ENCODE measurements around the gene PKP1. TPM values are rescaled to one million over a fixed set of nuclear protein-coding genes. Genes with fewer than 3 reads are reported as not detected.

Gene PKP1
- total RNA-seq, 1 donor from 2014 or later, result 2.2 TPM

DNA sequence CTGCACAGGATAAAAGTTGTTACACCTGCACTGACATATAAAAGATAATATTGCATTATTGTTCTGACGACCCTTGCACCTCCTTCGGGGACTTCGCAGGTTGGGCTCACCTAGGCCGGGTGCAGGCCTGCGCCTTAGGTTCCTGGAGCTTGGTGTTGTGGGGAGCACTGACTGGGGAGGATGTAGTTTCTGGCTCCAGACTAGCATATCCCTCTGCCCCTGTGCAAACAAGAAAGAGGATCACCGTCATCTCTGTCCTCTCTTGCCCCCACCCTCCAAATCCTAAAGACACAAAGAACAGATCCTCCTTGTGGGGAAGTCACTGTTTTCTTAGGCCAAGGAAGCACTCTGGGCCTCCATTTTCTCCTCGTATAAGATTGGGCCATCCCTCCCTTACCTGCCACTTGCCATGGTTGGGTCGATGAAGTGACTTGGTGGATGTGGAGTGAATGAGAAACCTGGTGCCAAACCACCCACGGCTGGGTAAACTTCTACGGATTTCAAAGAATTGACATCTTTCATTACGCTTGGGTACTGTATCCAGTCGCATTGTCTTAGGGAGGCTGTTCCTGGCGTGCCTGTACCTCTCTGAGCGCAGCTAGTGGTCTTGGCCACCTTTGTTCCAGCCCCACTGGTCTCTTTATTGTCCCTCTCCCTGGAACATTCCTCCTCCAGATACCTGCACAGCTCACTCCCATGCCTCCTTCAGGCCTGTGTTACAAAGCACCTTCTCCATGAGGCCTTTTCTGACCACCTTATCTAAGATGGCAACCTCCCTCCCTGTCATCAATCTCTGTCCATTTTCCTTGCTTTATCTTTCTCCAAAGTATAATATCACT is 34.4 kb upstream of the PKP1 start:
- ATAC-seq (no peak), DNase-seq (no peak)
- Histone ChIP-seq H3K27me3 (ENCODE audit: low read depth) (peaks cover 4% of the 10 kb centered on the region), H3K36me3 (no peaks in the 10 kb centered on the region), H3K4me3 (no peak overlapping the region), H3K9me3 (no peaks in the 10 kb centered on the region), H3K4me1 (no peaks in the 10 kb centered on the region), H3K27ac (no peak overlapping the region)
- intact Hi-C loops (cut with DNase I), result no loop called here
- TF ChIP-seq, protein P1, sequence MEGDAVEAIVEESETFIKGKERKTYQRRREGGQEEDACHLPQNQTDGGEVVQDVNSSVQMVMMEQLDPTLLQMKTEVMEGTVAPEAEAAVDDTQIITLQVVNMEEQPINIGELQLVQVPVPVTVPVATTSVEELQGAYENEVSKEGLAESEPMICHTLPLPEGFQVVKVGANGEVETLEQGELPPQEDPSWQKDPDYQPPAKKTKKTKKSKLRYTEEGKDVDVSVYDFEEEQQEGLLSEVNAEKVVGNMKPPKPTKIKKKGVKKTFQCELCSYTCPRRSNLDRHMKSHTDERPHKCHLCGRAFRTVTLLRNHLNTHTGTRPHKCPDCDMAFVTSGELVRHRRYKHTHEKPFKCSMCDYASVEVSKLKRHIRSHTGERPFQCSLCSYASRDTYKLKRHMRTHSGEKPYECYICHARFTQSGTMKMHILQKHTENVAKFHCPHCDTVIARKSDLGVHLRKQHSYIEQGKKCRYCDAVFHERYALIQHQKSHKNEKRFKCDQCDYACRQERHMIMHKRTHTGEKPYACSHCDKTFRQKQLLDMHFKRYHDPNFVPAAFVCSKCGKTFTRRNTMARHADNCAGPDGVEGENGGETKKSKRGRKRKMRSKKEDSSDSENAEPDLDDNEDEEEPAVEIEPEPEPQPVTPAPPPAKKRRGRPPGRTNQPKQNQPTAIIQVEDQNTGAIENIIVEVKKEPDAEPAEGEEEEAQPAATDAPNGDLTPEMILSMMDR (IDR thresholded peaks at IDR 0.05), result no peak

DNA sequence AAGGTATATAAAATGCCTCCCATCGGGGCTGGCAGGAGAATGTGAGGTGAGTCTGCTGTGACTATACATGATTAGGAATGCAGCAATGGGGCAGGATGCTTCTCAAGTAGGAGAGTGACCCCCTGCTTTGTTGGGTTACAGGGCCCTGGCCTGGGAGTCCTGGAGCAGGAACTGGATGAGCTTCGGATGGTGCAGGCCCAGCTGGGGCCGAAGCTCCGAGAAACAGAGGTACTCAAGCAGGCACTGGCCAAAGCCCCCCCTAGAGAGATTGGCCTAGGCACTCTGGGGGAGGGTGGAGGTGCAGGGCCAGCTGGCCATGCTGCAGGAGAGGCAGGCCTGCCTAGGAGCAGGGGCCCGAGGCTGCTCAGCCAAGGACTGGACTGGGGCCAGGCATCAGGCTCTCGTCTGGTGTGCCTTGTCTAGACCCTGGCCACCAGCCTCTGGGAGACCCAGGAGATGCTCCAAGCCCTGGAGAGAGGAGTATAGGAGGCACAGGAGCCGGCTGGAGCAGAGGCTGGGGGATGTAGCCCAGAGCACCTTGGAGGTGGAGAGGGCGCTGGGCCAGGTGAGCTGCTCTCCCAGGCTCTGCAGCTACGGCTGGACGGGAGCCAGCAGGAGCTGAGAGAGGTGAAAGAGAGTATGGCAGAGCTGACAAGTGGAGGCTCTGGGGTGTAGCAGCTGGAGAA is 32.8 kb upstream of the PKP1 start:
- no peak for DNase-seq
- TF ChIP-seq, protein P1 (IDR thresholded peaks at IDR 0.05), result no peak
- ATAC-seq, result no peak

DNA sequence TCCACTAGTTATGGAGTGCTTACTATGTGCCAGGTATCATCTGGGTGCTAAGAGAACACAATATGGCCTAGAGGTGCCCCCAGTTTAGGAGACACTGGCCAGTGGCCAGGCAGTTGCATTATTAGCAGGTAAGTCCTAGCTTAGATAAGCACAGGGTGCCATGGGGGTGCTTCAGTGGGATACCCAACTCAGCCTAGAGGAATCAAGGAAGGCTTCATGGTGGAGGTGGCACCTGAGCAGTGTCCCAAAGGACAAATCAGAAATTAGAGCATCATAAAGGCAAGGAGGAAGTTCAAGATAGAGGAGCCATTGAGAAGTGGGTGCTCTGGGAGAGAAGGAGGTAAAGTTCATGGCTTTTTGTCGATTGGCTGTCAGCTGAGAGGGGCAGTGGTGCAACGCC is 31.9 kb upstream of the PKP1 start:
- Histone ChIP-seq H3K27me3 (ENCODE audit: low read depth) (no peaks in the 10 kb centered on the region), H3K4me1 (no peaks in the 10 kb centered on the region), H3K9me3 (no peaks in the 10 kb centered on the region), H3K27ac (no peak overlapping the region), H3K4me3 (no peak overlapping the region), H3K36me3 (no peaks in the 10 kb centered on the region)
- intact Hi-C loops (cut with DNase I), result no loop called here
- no peak for DNase-seq
- TF ChIP-seq, protein P1 (IDR thresholded peaks at IDR 0.05), result no peak
- ATAC-seq, result no peak

More for the DNA sequence above, 32.8 kb upstream of the PKP1 start:
- Histone ChIP-seq H3K36me3 (no peaks in the 10 kb centered on the region), H3K9me3 (no peaks in the 10 kb centered on the region), H3K27ac (no peak overlapping the region), H3K4me1 (no peaks in the 10 kb centered on the region), H3K27me3 (ENCODE audit: low read depth) (no peaks in the 10 kb centered on the region), H3K4me3 (no peak overlapping the region)
- intact Hi-C loops (cut with DNase I), result no loop called here

DNA sequence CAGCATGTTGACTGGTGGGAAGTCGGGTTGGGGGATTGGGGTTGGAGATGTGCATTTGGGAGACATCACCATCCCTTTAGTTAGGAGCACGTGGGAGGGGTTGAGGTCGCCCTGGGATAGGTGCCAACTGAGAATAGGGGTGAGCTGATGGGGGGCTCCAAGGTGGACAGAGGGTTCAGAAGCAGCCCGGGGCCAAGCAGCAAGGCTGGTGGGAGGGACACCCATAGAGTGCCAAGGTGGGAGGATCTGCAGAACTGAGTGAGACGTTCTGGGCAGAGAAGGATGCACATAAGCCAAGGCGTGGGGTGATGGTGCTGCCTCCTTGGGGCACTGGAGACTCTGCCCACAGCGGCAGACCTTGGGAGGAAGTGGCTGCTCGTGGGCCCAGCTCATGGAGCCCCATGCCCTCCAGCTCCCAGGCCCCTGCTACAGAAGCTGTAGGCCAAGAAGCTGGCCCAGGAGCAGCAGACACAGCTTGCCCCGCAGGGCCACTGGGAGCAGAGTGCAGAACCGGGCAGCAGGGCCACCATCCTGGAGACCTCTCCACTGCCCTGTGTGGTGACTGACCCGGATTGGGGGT is 31.4 kb upstream of the PKP1 start:
- Histone ChIP-seq H3K27me3 (ENCODE audit: low read depth) (no peaks in the 10 kb centered on the region), H3K9me3 (no peaks in the 10 kb centered on the region), H3K36me3 (no peaks in the 10 kb centered on the region), H3K4me1 (no peaks in the 10 kb centered on the region), H3K4me3 (no peak overlapping the region), H3K27ac (no peak overlapping the region)
- DNase-seq (no peak), ATAC-seq (no peak)
- TF ChIP-seq, protein P1 (IDR thresholded peaks at IDR 0.05), result no peak
- intact Hi-C loops (cut with DNase I), result no loop called here

DNA sequence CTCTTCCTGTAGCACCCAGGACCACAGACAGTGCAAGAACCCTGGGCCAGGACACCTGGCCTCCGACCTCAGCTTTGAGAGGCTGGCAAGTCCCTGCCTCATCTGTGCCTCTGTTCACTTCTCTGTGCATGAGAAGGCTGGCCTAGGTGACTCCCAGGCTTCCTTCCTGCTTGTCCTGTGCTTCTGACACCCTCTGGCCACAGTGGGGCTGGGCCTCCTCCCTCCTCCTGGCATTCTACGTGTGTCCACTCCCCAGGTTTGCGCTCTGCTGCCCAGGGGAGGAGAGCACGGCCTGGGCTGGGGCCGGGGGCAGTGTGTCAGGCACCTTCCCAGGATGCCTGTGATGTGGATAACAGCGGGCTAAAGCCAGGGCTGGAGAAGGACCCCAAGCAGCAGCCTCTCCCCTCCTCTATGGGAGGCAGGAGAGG is 30.3 kb upstream of the PKP1 start:
- no peak for DNase-seq
- intact Hi-C loops (cut with DNase I), result no loop called here

More for the DNA sequence above, 30.3 kb upstream of the PKP1 start:
- TF ChIP-seq, protein P1 (IDR thresholded peaks at IDR 0.05), result no peak
- Histone ChIP-seq H3K36me3 (no peaks in the 10 kb centered on the region), H3K4me3 (no peak overlapping the region), H3K4me1 (no peaks in the 10 kb centered on the region), H3K9me3 (no peaks in the 10 kb centered on the region), H3K27me3 (ENCODE audit: low read depth) (no peaks in the 10 kb centered on the region), H3K27ac (no peak overlapping the region)
- ATAC-seq, result no peak

All from lower lobe of right lung (tissue), 2 donors.